ENCODE data around the gene XRCC5.
"Not testable (repeated sequence)": the region's sequence is repeated elsewhere in the genome, so short reads cannot be mapped to it uniquely, and the experiment has no call there.

Gene XRCC5

DNA sequence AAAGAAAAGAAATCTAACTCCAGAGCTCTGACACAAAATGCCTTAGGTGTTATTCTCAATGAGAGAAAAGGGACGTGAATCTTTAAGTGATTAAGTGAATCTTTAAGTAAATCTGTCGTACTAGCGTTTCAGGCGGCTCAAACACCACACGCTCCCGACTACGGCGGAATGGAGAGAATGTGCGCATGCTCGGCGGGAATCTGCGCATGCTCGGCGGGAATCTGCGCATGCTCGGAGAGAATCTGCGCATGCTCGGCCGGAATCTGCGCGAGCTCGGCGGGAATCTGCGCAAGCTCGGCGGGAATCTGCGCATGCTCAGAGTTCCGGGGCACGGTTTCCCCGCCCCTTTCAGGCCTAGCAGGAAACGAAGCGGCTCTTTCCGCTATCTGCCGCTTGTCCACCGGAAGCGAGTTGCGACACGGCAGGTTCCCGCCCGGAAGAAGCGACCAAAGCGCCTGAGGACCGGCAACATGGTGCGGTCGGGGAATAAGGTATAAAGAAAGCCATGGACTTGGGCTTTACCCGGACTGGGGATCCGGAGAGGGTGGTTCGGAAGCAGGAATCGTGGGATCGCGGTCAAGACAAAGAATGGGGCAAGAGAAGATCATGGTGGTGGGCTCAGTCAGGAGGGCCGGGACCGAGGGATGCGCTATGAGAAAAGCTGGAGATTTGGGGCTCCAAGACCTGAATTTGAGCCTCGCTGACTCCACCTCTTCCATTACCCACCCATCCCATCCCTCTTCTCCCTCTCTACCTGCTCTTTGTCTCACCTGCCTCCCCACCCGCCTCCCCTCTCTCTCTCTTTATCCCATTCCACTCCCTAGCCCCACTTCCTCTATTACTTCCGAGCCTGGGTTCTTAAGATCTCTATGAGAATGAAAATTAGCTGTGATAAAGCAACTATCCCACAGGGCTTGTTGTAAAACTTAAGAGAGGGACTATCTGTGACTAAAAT lies at the start of gene XRCC5:
XRCC5 (plus strand) TSS at position 382 of the 955 bp plus-strand sequence; CDS start at position 471, 89 bp downstream.
- Mint-ChIP-seq H3K27ac (peak within 1 kb of the TSS; percentile 100), H3K36me3 (ENCODE audit: low read depth) (peaks cover 51% of the 10 kb centered on the region), H3K4me1 (ENCODE audit: low read depth) (peaks cover 52% of the 10 kb centered on the region), H3K27me3 (no peaks in the 10 kb centered on the region), H3K9me3 (no peaks in the 10 kb centered on the region), H3K4me3 (peak within 1 kb of the TSS; percentile 100)
- DNase-seq, result peak; percentile 99

DNA sequence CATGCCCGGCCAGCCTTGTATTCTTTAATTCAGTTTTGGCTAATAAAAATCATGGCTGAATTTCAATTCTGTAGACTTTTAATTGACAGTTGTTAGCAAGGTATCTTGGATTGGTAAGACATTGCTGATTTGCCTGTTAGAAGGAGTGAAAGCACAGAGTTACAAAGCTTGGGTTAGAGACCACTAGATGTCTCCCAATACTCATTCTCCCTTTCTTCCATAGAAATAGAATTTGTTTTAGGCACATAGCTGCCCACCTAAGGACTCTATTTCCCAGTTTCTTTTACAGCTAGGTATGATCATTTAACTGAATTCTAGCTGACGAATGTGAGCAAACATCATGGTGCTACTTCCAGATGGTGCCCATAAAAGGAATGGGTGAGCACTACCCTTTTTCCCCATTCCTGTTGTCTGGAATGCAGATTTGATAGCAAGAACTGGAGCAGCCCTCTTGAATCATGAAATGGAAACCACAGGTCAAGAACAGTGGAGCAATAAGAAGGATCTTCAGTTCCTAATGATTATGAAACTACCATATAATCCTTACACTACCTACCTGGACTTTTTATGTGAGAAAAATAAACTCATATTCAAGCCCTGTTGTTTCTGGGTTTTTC lies 45.0 kb upstream of the XRCC5 start:
- Mint-ChIP-seq H3K9me3 (no peaks in the 10 kb centered on the region), H3K27ac (no peak overlapping the region), H3K36me3 (ENCODE audit: low read depth) (peaks cover 42% of the 10 kb centered on the region), H3K4me1 (ENCODE audit: low read depth) (peaks cover 15% of the 10 kb centered on the region), H3K27me3 (no peaks in the 10 kb centered on the region), H3K4me3 (no peak overlapping the region)
- DNase-seq, result no peak

DNA sequence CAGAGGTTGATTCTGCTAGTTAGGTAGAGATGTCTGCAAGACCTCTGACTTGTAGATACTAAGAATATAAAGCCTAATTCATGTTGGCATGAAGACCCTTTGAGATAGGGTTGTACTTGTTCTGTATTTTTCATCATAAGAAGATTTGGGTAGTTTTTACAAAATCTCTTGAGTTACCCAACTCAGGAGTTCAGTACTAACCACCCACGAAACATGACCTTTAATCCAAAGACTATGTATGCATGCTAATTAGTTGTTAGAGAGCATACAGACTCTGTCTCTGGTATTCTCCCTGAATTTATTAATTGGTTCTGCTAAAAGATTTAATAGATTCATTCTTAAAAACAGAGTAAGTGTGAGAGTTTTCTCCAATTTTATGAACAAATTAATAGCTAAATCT lies 44.5 kb upstream of the XRCC5 start:
- H3K4me1 Mint-ChIP-seq (ENCODE audit: low read depth), result peaks cover 14% of the 10 kb centered on the region
- no peak overlapping the region for H3K27ac Mint-ChIP-seq
- peaks cover 39% of the 10 kb centered on the region for H3K36me3 Mint-ChIP-seq (ENCODE audit: low read depth)
- H3K4me3 Mint-ChIP-seq, result no peak overlapping the region
- no peaks in the 10 kb centered on the region for H3K27me3 Mint-ChIP-seq
- no peaks in the 10 kb centered on the region for H3K9me3 Mint-ChIP-seq
- no peak for DNase-seq

DNA sequence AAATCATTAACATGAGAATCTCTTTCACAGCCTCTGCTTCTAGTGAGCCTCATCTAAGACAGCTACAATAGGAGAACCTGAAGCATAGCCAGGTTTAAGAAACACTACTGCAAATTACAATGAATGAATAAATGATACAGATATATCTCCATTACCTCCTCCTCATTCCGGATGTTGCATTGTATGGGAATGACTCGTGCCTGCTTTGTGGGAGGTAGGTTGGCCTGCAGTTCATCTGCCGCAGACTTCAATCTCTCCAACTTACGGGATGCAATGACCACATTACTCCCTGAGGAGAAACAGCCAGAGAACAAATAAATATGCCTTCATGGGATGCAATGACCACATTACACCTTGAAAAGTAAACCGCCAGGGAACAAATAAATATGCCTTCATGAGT lies 42.9 kb upstream of the XRCC5 start:
- Mint-ChIP-seq H3K4me1 (ENCODE audit: low read depth) (peaks cover 14% of the 10 kb centered on the region), H3K4me3 (no peak overlapping the region), H3K27ac (no peak overlapping the region), H3K27me3 (no peaks in the 10 kb centered on the region), H3K36me3 (ENCODE audit: low read depth) (peaks cover 39% of the 10 kb centered on the region), H3K9me3 (no peaks in the 10 kb centered on the region)
- DNase-seq, result no peak

DNA sequence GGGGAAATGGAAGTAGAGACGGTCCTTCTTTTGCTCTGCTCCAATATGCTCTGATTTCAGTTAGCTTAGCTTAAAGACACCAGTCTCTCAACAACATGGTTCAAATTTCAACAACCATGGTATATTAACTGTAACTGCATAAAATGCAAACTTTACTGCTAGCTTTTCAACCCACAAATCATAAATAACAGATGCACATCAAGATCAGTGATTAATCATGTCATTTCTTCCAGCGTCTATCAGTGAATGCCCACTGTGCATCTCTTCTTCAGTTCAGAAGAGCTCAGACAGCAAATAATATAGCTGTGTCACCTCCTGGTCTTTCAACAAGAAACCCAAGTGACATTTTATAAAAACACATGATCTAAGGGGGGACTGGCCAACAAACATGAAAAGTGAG lies 40.1 kb upstream of the XRCC5 start:
- no peaks in the 10 kb centered on the region for H3K27me3 Mint-ChIP-seq
- peaks cover 19% of the 10 kb centered on the region for H3K4me1 Mint-ChIP-seq (ENCODE audit: low read depth)
- no peaks in the 10 kb centered on the region for H3K9me3 Mint-ChIP-seq
- H3K36me3 Mint-ChIP-seq (ENCODE audit: low read depth), result peaks cover 27% of the 10 kb centered on the region
- H3K4me3 Mint-ChIP-seq, result no peak overlapping the region
- no peak for DNase-seq
- H3K27ac Mint-ChIP-seq, result no peak overlapping the region

DNA sequence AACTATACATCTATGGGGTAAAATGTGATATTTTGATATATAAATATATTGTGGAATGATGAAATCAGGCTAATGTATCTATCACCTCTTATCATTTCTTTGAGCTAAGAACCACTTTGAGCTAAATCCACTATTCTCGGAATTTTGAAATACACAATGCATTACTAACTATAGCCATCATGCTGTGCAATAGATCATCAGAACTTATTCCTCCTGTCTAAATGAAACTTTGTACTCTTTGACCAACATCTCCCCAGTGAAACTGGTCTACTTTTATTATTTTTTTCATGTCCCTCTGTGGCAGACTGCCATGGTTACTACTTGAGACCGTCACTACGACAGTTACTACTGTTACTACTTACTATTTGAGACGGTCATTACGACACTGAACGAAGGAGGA lies 39.0 kb upstream of the XRCC5 start:
- H3K4me3 Mint-ChIP-seq, result no peak overlapping the region
- peaks cover 29% of the 10 kb centered on the region for H3K4me1 Mint-ChIP-seq (ENCODE audit: low read depth)
- H3K27ac Mint-ChIP-seq, result no peak overlapping the region

DNA sequence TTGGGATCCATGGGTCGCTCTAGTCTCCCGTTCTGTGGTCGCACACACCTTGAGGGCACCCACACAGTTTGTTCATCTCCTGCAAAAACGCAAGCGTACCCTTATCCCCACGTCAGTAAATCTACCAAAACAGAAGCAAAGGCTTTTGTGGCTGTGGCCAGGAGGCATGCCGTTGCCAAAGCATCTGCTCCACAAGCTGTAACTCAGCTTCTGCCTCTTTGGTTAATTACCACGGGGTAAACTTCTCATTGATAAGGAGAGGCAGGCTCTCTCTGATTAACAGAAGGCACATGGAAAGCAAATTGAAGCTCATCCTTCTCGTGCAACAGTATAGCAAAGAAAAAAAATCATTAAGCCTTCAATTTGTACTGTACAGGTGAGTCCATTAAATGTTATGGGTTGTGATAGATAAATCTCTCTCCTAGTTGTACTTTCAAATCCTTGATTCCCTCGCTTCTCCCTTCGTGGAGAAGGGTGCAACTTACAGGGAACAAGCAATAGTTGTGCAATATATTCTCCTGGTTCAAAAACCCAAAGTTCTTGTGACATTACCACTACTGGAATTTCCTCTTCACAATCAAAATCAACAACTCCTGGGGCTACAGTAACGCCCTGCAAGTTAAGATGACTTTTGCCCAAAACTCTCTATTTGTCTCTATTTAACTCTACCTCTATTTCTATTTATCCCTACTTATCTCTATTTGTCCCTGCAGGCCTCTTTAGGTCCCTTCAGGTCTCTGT lies 37.9 kb upstream of the XRCC5 start:
- no peak for DNase-seq
- Mint-ChIP-seq H3K9me3 (no peaks in the 10 kb centered on the region), H3K4me3 (no peak overlapping the region), H3K27me3 (no peaks in the 10 kb centered on the region), H3K27ac (no peak overlapping the region), H3K36me3 (ENCODE audit: low read depth) (peaks cover 22% of the 10 kb centered on the region), H3K4me1 (ENCODE audit: low read depth) (peaks cover 39% of the 10 kb centered on the region)

More for the DNA sequence above, 39.0 kb upstream of the XRCC5 start:
- Mint-ChIP-seq H3K27me3 (no peaks in the 10 kb centered on the region), H3K9me3 (no peaks in the 10 kb centered on the region), H3K36me3 (ENCODE audit: low read depth) (peaks cover 22% of the 10 kb centered on the region)
- DNase-seq, result no peak

DNA sequence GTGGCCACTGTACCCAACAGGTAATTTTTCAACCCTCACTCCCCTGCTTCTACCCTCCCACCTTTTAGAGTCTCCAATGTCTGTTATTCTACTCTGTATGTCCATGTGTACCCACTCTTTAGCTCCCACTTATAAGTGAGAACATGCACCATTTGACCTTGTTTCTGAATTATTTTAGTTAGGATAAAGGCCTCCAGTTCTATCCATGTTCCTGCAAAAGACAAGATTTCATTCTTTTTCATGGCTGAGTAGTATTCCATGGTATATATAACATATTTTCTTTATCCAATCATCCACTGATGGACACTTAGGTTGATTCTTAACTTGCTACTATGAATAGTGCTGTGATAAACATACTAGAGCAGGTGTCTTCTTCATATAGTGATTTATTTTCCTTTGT lies 36.7 kb upstream of the XRCC5 start:
- Mint-ChIP-seq H3K36me3 (ENCODE audit: low read depth) (peaks cover 21% of the 10 kb centered on the region), H3K4me3 (no peak overlapping the region), H3K27me3 (no peaks in the 10 kb centered on the region), H3K9me3 (no peaks in the 10 kb centered on the region), H3K4me1 (ENCODE audit: low read depth) (peaks cover 40% of the 10 kb centered on the region), H3K27ac (no peak overlapping the region)
- DNase-seq, result no peak

DNA sequence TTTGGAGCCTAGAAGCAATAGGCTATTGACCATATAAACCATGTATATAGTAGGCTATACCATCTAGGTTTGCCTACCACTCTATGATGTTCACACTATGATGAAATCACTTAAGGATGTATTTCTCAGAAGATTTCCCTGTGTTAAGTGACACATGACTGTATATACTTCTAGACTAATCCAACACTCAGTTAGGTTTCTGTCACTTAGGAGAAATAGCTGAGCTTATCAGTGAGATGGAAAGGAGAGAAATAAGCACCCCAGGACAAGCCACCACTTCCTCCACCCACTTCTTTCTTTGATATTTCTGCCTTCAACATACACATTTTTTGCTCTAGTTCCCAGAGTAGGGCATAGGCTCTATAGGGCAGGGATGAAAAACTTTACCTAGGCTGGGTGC lies 35.4 kb upstream of the XRCC5 start:
- peaks cover 38% of the 10 kb centered on the region for H3K4me1 Mint-ChIP-seq (ENCODE audit: low read depth)
- peak overlapping the region; percentile 31 for H3K27ac Mint-ChIP-seq
- DNase-seq, result no peak
- no peak overlapping the region for H3K4me3 Mint-ChIP-seq
- H3K27me3 Mint-ChIP-seq, result no peaks in the 10 kb centered on the region
- H3K36me3 Mint-ChIP-seq (ENCODE audit: low read depth), result peaks cover 24% of the 10 kb centered on the region
- H3K9me3 Mint-ChIP-seq, result no peaks in the 10 kb centered on the region

DNA sequence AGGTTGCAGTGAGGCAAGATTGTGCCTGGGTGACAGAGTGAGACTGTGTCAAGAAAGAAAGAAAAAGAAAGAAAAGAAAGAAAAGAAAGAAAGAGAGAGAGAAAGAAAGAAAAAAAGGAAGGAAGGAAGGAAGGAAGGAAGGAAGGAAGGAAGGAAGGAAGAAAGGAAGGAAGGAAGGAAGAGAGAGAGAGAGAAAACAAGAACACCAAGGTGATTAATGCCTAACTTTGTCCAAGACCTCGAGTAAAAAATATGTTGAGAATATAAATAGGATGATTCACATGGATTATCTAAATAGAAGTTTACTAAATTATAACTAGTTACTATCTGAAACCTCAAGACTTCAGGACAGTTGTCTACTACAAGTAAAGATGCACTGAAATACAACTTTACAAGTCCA lies 34.8 kb upstream of the XRCC5 start:
- H3K36me3 Mint-ChIP-seq (ENCODE audit: low read depth), result peaks cover 21% of the 10 kb centered on the region
- peaks cover 34% of the 10 kb centered on the region for H3K4me1 Mint-ChIP-seq (ENCODE audit: low read depth)
- peak overlapping the region; percentile 31 for H3K27ac Mint-ChIP-seq
- H3K4me3 Mint-ChIP-seq, result no peak overlapping the region
- no peaks in the 10 kb centered on the region for H3K27me3 Mint-ChIP-seq
- DNase-seq, result no peak
- H3K9me3 Mint-ChIP-seq, result no peaks in the 10 kb centered on the region

DNA sequence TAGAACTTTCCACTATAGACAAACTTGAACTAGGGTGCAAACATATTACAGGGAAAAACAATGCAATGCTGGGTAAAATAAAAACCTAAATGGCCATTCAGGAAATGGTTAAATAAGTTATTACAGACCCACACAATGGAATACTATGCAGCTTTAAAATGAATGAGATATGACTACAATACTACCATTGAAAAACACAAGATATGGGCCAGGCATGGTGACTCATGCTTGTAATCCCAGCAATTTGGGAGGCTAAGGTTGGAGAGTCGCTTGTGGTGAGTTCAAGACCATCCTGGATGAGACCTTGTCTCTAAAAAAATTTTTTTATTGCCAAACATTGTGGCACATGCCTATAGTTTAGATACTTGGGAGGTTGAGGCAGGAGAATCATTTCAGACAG lies 34.4 kb upstream of the XRCC5 start:
- Mint-ChIP-seq H3K9me3 (no peaks in the 10 kb centered on the region), H3K4me1 (ENCODE audit: low read depth) (peaks cover 33% of the 10 kb centered on the region), H3K4me3 (no peak overlapping the region), H3K27me3 (no peaks in the 10 kb centered on the region), H3K36me3 (ENCODE audit: low read depth) (peaks cover 21% of the 10 kb centered on the region), H3K27ac (no peak overlapping the region)
- DNase-seq, result no peak

DNA sequence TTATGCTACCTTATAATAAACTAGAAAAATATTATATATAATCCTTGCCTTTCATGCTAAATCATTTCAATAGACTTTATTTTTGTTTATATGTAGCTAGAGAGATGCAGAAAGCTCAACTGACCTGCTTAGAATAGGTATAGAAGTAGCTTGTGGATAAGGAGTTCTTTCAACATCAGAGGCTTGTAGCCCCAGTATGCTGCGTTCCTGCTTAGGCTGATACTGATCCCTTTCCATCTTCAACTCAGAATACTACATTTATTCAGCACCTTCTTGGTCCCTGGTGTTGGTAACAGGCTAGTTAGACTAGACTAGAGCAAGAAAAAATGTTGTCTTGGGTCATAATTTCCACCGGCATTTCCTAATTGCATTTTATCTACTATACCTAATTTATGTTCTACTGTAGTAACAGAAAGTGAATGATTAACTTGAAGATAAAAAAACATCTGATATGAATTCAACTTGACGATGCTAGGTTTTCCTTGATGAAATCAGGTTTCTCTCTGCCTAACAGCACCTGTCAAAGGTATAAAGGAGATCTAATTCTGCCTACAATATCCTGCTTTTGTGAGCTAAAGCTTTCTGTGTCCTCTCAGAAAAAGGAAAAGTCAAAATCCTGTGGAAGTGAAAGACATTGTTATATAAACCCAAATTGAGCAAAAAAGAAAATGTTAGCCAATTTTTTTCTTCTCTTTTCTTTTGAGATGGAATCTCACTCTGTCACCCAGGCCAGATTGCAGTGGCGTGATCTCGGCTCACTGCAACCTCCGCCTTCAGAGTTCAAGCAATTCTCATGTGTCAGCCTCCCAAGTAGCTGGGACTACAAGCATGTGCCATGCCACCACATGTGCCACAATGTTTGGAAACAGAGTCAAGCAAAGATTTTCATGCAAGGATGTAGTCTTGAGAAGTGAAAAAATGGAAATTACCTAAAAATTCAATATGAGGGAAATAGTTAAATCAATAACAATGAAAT lies 33.4 kb upstream of the XRCC5 start:
- Mint-ChIP-seq H3K27ac (peak overlapping the region; percentile 24), H3K4me3 (no peak overlapping the region), H3K36me3 (ENCODE audit: low read depth) (peaks cover 21% of the 10 kb centered on the region)

DNA sequence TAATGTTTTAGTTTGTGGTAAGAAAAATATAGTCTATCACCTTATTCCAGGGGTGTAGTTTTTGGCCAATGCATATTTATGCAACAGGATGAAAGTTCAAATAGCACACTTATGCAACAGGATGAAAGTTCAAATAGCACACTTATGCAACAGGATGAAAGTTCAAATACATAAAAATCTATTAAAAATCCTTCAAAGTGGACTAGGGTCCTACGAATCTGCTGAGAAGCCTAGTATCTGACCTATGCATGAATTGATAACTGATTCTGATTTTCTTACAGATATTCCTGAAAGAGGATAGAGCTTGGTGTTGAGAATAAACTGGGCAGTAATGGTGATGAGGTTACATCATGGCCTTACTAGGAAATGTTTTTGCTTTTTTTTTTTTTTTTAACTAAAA lies 30.4 kb upstream of the XRCC5 start:
- DNase-seq, result no peak
- H3K27me3 Mint-ChIP-seq, result no peaks in the 10 kb centered on the region
- peaks cover 25% of the 10 kb centered on the region for H3K36me3 Mint-ChIP-seq (ENCODE audit: low read depth)
- no peaks in the 10 kb centered on the region for H3K9me3 Mint-ChIP-seq
- no peak overlapping the region for H3K27ac Mint-ChIP-seq
- H3K4me3 Mint-ChIP-seq, result no peak overlapping the region
- peaks cover 64% of the 10 kb centered on the region for H3K4me1 Mint-ChIP-seq (ENCODE audit: low read depth)

More for the DNA sequence above, 33.4 kb upstream of the XRCC5 start:
- DNase-seq, result no peak
- Mint-ChIP-seq H3K9me3 (no peaks in the 10 kb centered on the region), H3K4me1 (ENCODE audit: low read depth) (peaks cover 39% of the 10 kb centered on the region), H3K27me3 (no peaks in the 10 kb centered on the region)

DNA sequence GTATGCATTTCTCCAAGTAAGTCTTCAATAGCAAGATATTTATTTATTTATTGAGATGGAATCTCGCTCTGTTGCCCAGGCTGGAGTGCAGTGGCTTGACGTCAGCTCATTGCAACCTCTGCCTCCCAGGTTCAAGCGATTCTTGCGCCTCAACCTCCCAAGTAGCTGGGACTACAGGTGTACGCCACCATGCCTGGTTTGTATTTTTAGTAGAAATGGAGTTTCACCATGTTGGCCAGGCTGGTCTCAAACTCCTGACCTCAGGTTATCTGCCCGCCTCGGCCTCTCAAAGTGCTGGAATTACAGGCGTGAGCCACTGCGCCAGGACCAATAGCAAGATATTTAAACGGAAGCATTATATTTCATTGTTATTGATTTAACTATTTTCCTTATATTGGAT lies 29.1 kb upstream of the XRCC5 start:
- peaks cover 62% of the 10 kb centered on the region for H3K4me1 Mint-ChIP-seq (ENCODE audit: low read depth)
- H3K4me3 Mint-ChIP-seq, H3K27me3 Mint-ChIP-seq, H3K9me3 Mint-ChIP-seq, H3K27ac Mint-ChIP-seq, DNase-seq: not testable (repeated sequence)
- H3K36me3 Mint-ChIP-seq (ENCODE audit: low read depth), result peaks cover 19% of the 10 kb centered on the region

Data from activated T-cell treated with anti-CD3 and anti-CD28 coated beads, Interleukin-2, amount 50 U/mL, for 24 hours (primary cell).